ENCODE measurements around the gene TBC1D9B.

The TBC1D9B gene

DNA sequence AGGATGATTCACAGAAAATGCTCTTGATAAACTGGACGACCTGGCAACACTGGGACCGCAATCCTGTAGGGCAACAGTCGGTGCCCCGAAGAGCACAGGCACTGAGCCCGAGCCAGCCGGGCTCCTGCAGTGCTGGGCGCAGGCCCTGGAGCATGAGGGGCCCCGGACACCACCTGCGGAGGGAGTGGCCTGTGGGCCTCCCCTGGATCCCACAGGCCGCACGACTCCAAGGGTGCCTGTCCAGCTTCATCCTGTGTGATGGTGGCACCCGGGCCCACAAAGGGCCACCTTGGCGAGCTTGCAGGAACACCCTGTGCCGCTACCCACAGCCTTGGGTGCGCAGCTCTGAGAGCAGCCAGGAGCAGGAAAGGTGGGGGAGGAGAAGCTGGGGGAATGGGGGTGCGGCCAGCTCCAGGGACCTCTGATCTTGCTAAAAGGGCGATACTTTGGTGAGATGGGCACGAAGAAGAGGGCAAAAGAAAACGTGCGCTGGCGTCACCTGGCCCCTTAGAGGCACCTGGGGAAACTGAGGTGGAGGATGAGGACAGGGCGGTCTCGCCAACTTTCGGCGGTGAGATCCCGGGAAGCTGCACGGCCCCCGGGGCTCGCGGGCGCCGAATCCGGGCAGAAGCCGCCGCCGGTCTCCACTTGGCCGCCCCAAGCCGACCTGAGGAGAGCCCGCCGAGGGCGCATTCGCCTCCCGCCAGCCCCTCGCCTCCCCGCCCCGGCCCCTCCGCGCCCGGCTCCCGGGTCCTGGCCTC, 722 bp downstream of the TBC1D9B start:
- no peak for DNase-seq (ENCODE audit: low read depth in 2 of 2)

DNA sequence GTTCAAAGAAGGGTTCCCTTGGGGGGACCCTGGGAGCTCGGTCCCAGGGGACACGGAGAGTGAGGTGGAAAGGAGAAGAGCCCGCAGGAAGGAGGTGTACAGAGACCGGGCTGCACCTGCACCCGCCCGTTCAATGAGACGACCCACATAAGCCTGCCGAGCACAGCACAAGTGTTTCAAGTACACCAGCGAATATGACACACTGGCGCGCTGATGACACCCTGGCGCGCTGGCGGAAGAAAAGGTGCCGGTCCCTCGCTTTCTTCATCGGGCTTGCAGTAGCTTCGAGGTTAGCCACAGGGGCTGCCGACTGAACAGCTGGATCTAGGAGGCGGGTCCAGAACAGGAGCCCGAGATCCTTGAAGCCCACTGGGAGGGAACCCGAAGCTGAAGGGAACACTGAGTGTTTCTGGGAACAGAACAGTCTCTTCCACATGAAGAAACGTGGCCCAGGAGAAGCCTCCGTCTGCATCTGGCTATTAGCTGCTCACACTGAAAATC, 1.4 kb downstream of the TBC1D9B start:
- no peak for DNase-seq (ENCODE audit: low read depth in 2 of 2)

DNA sequence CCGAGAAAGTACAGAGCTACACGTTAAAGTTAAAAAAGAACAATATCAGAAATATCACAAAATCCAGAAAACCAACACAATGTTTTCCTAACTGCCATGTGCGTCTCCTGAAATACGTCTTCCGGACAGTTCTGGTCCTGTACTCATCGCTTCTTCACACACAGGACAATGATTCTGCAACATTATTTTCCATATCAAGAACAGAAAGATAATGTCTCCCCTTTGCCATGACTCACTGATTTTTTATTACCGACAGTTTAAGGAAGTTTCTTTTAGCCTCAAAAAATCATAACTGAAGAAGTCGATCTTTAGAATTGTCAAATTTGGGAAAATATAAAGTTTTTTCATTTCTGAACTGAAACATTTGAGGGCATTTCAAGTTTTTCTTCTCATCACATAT, 2.5 kb downstream of the TBC1D9B start:
- no peak for DNase-seq (ENCODE audit: low read depth in 2 of 2)

DNA sequence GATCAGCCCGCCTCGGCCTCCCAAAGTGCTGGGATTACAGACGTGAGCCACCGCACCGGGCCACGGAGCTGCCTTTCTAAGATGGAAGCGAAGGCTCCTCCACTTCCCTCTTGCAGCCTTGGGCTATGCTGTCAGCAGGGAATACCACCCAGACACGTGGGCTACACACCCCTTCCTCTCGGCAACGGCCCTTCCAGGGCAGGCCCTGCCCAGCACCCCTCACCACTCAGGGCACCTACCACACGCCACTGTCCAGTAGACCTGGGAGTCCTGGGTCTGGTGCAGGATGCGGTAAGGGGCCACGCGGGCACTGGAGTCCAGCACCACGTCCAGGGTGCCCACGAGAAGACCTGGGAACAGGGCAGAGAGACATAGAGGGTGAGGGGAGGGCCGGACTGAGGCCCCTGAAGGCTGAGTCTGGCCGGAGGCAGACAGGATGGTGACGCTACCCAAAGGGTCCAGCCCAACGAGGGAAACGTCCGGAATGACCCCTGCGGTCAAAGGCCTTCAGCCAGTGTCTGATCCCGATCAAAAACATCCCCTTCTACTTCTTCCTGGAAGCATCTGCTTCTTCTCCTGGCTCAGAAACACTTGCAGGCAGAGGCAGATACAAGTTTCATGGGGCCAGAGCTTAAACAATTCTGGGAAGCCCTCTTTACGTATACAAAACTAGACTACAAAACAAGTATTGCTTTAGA, 3.1 kb downstream of the TBC1D9B start:
- DNase-seq (ENCODE audit: low read depth in 2 of 2) = no peak

DNA sequence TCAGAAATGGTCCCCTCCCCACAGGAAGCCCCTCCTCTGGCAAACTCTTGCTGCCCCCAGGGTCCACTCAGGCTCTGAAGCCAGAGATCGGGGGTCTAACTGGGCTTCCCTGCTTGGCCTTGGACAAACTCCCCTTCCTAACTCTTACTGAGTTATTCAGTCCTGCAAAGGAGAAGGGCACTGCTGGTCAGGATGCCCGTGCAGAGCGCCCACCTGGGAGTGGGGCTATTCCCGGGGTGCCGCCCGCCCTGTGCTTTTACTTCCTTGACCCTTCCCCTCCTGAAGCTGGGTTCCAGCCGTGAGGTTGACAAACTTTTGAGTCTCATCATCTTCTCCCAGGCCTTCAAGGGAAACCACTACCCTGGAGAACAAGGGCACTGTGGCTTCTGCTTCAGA, 4.9 kb downstream of the TBC1D9B start:
- DNase-seq (ENCODE audit: low read depth in 2 of 2) = no peak

DNA sequence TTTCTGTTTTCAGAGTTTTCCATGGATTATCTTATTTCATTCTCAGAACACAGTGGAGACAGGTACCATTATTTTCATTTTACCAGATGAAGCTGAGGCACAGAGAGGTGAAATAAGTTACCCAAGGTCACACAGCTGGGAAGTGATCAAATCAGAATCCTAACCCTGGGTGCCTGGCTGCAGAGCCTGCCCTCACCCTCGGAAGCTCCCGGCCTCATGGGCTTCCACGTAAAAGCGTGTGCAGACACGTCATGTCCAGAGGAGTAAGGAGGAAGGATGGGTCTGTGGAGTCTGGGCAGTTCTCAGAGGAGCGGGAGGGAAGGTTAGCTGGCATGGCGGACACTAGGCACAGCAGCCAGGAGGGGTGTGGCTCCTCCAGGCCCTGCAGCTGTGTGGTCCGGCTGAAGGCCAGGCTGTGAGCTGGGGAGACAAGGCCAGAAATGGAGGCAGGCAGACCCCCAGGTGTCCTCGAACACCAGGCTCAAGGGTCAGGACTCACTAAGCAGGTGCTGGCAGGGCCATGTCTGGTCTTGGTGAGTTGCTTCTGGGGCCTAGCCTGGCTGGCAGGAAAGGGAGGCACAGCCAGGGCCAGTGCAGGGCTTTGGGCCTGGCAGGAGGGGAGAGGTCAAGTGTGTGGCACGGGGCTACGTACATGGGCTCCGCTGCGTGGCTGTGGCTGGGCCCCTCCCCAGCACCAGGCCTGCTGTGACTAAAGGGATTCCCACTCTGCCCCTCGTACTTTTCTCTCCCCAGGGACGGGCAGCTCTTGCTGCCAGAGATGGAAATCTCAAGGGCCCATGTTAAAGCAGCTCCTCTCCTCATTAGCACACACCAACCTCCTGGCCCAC, 5.6 kb downstream of the TBC1D9B start:
- DNase-seq (ENCODE audit: low read depth in 2 of 2) = no peak

DNA sequence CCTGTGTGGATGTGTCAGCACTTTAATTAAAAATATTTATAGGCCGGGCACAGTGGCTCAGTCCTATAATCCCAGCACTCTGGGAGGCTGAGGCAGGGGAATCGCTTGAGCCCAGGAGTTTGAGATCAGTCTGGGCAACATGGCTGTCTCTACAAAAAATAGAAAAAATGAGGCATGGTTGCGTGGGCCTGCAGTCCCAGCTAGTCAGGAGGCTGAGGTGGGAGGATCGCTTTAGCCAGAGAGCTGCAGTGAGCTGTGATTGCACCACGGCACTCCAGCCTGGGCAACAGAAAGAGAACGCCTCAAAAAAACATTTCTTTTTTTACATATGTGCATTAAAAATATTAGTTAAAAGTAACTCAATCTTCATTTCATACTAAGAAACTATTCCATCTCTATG, 6.2 kb downstream of the TBC1D9B start:
- no peak for DNase-seq (ENCODE audit: low read depth in 2 of 2)

DNA sequence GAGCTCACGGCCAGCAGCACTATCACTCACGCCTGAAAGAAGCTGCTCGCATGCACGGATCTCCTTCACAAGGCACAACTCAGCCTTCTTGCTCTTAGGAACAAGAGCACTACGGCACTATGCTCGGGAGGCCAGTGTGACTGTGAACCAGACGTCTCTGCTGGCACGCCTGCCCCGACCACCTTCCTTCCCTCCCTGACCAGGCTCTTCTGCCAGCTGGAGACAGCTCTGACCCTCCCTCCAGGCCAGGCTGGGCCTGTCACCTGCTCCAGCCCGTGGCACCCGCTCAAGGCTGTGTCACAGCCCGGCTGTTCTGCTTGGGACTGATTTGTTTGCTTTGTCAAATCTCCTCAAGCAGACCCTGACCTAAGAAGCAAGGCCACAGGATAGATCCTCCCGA, 7.0 kb downstream of the TBC1D9B start:
- DNase-seq (ENCODE audit: low read depth in 2 of 2) = no peak

DNA sequence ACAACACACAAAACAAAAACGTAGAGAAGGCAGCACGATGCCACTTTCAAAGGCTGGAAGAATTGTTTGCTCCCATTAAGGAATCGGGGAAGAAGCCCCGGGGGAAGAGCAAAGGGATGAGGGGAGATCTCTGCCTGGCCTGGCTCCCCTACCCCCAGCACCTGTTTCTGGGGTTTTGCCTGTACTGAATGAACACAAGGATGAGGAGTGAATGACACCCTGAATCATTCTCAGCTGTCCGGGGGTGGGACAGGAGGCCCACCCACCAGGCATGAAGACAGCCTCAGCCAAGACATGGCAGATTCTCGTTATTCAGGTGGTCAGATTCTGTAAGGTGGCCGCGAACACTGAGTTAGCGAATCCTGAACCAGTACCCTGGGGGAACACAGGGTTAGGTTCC, 7.5 kb downstream of the TBC1D9B start:
- DNase-seq (ENCODE audit: low read depth in 2 of 2) = no peak

DNA sequence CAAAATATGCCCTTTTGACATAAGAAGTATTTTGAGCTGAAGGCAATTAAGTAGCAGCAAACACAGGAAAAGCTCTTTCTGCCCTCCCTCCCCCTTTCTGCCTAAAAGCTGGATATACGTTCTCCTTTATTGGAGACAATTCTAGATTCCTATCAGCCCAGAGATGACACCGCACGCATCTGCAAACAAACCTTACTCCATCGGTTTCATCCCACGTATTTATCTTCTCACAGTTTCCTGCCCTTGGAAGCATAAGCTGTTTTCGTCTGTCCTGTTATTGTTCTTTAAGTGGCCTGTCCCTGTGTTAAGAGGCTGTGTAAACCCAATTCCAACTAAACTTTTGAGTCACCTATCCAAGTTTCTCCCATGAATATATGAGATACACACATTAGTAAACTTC, 11.8 kb downstream of the TBC1D9B start:
- no peak for DNase-seq (ENCODE audit: low read depth in 2 of 2)

DNA sequence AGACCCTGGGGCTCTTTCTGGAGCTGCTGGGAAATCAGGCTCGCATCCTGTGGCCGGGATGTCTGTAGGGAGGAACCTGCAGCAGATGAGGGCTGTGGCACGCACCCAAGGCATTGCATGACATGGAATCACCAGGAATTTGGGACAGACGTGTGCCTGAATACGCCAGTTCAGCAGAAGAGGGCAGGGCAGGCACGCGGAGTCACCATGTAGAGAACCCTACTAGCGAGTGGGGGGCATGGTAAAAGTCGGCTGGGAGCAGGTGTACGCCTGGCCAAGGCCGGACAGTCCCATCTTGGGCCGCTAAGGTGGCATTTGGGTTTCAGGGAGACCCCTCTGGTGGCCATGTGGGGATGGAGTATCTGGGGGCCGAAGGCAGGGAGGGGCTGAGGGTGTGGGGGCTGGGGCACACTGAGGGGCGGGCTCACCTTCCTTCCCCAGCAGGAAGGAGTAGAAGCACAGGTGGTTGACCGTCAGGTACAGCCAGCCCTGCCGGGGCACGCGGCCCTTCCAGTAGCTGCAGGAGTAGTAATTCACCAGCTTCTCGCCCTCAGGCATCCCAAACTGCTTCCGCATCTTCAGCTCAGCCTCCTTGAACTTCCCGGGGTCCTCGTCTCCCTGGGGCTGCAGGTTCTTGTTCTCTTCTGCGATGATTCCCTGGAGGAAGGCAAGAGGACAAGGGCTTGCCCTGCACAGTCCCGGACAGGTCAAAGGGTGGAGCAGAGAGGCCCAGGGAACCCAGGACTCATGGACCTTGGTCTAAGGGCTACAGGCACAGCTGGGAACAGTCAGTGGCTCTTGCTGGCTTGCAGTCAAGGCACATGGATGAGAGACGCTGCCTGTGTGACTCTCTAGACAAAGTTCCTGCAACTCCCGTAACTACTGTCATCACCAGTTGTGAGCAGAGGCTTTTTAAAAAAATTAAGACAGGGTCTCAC, 13.5 kb downstream of the TBC1D9B start:
- no peak for DNase-seq (ENCODE audit: low read depth in 2 of 2)

DNA sequence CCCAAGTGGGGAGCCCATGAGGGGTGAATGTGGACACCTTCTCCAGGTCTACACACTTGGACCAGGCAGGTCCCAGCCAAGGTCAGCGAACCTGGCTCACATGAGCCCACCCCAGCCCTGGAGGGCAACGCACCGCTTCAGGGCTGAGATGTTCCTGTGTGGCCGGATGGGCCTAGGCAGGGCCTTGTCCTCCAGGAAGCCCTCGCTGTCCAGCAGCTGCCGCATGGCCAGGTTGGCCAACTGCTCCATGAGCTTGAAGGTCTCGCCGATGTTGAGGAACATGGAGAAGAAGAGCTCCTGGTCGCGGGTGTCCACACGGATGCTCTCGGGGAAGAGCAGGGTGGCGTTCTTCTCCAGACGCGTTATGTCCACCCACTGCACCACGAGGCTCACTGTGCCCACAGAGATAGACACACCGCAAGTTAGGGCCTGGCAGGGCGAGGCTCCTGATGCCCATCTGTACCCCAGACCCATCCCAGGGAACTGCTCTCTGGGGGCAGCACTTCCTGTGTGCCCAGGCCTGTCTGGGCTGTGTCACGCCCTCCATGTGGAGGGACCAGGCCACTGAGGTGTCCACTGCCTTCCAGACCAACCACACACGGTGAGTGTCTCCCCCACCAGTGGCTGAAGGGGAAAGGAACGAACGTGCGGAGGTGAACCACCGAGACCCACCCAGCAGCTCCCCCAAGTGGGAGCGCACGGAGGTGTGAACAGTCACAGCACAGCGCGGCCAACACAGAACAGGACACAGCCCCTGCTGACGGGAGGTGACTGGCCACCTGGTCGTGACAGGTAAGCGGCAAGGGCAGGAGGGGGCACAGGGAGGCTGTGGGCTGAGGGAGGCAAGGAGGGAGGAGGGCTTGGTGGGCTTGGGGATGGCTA, 14.4 kb downstream of the TBC1D9B start:
- DNase-seq (ENCODE audit: low read depth in 2 of 2) = no peak

DNA sequence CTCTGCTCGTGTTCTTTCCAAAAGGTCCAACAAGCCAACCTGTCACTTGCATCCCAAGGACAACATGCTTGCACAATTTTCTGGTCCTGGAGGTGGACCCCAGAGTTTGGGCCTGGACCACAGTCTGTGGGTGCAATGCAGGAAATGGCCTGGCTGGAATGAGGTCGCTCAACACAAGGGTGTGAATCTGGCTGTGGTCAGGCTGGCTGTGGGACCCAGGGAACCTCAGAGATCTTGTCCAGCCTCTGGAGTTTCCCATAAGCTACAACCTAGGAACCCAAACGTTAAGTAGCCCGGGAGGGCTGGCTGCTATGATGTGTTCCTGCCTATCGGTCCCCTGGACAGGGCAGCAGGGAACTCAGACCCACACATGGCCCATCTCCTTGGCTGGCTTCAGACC, 15.4 kb downstream of the TBC1D9B start:
- DNase-seq (ENCODE audit: low read depth in 2 of 2) = no peak

DNA sequence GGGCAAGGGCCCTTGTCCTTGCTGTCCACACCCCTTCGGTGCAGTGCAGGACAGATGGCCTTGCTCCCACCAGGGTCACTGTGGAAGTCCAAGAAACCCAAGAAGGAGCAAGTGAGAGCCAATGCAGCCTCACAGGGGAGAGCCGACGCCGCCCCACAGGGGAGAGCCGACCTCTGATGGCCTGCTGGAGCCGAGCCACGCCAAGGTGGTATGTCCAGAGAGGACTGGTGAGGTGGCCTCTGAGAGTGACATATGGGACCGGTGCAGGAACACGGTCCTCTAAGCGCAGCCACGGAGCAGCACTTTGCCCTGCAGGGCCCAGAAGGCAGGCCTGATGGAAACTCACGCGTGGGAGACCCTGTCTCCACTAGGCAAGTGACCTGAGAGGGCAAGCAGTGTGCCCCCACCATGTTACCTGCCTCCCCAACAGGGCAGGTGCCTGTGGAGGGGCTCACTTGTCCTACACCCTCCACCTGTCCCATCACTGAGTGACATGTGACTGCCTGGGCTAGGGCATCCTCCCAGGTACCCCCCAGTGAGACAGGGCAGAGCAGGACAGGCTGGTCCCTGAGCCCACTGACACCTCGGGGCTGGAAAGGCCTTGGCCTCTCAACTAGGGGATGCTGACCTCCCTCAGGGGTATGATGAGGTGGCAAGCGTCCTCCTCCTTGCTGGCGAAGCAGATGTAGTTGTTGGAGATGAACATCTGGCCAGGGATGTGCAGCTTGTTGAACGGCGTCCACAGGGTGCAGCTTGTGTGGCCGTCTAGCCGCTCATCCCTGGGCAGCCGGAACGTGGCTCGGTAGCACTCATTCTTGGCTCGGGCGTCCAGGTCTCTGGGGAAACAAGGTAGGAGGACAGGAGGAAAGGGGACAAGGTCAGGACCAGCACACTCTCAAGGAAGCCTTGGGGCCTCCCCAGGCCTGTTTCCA, 16.7 kb downstream of the TBC1D9B start:
- DNase-seq (ENCODE audit: low read depth in 2 of 2) = no peak

DNA sequence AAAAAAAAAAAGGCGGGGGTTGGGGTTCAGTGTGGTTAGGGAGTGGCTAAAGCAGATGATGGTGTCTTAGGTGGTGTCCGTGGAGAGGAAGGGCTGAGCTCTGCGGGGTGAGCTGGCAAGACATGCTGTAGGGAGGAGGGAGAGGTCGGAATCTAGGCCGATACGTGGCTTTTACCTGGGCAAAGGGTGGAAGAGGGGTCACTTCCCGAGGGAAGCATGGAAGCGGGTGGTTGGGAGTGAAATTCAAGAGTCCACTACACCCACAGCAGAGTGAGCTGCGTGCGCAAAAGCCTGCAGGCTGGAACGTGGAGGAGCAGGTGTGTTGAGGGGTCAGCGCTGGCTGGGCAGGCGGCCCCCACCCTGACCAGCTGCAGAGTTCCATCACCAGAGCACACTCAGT, 17.8 kb downstream of the TBC1D9B start:
- no peak for DNase-seq (ENCODE audit: low read depth in 2 of 2)

DNA sequence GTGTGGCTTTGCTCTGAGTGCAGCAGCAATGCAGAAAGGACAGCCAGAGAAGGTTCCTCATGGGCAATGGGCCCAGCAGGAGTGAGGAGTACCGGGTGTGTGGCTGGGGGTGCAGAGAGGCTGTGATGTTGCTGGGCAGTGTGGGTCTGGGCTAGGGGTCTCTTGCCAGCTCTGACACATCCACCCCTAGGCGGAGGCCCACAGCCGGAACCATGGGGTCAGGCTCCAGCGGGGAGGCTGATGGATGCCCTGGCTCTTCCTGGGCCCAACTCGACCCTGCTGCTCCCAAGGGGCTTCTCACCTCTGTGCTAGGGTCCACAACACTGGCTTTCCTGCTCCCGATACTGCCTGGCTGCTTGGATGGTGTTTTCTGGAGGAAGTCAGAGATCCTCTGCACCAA, 19.9 kb downstream of the TBC1D9B start:
- no peak for DNase-seq (ENCODE audit: low read depth in 2 of 2)

DNA sequence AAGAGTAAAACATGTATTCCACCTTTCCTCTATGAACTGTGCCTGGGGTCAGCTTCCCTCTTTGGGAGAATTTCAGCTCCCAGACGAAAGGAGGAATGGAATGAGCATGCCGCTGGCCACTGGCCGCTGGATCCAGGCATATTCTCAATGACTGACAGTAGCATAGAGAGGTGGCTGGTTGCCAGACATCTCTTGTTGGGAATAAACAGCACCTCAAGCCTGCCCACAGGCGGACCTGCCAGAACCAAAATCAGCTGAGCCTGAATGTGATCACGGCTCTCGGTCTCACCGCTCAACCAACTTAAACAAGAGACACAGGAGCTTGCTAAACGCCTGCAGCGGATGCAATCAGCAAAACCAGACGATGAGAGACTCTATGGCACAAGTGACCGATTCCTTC, 20.6 kb downstream of the TBC1D9B start:
- no peak for DNase-seq (ENCODE audit: low read depth in 2 of 2)

DNA sequence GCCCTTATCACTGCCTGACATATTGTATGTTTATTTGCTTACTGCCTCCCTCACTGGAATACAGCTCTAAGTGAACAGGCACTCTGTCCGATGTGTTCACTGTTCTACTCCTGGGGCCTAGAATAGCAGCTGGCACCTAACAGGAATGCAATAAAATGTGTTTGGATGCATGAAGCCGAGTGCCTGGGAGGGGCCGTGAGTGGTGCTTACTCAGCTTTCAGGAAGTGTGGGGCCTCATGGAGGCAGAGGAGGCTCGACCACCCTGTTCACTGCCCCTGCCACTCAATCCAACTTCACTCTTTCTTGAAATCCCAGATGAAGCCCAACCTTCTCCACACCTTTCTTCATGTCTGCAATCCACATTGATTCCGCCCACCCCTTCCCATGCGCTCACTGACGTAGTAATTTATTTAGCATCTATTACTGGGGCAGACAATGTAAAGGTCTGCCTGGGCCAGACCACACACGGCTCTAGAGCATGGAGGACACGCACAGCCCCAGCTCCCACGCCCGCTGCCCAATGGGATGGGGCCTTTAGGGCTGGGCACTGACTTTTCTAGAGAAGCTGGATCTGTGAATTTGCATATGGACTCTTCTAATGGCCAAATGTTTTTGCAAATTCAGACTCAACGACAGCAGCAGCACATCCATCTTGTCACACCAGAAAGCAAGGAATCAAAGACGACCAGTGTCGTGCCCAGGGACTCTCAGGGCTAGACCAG, 21.3 kb downstream of the TBC1D9B start:
- DNase-seq (ENCODE audit: low read depth in 2 of 2) = no peak
